WTC11 (cell line): ENCODE measurements around the gene PKMYT1. TPM values are rescaled to one million over a fixed set of nuclear protein-coding genes. Genes with fewer than 3 reads are reported as not detected.
A peak's percentile ranks its signal among the peaks of the same experiment; 100 is the strongest.

Experiments
- ATF6 ChIP-seq: sonication (generic); formaldehyde crosslinking; IDR thresholded peaks from 2 replicates; pipeline ENCODE4 v1.8.1; 2023; ENCODE audit warnings: mild to moderate bottlenecking, missing genetic modification reagents
- CREM ChIP-seq: sonication (generic); formaldehyde crosslinking; IDR thresholded peaks from 2 replicates; pipeline ENCODE4 v1.8.1; 2022; ENCODE audit warnings: mild to moderate bottlenecking, missing genetic modification reagents, moderate library complexity
- GABPB1 ChIP-seq: sonication (generic); formaldehyde crosslinking; IDR thresholded peaks from 2 replicates; pipeline ENCODE4 v1.8.1; 2023; ENCODE audit warnings: mild to moderate bottlenecking, missing genetic modification reagents
- MYBL2 ChIP-seq: sonication (generic); formaldehyde crosslinking; IDR thresholded peaks from 2 replicates; pipeline ENCODE4 v1.8.1; 2023; ENCODE audit warnings: mild to moderate bottlenecking, moderate library complexity, missing genetic modification reagents
- NFE2L1 ChIP-seq: sonication (generic); formaldehyde crosslinking; IDR thresholded peaks from 2 replicates; pipeline ENCODE4 v1.8.1; 2023; ENCODE audit warnings: missing genetic modification reagents
- NR2C2 ChIP-seq: sonication (generic); formaldehyde crosslinking; IDR thresholded peaks from 2 replicates; pipeline ENCODE4 v1.8.0; 2022; ENCODE audit warnings: mild to moderate bottlenecking, missing genetic modification reagents
- PRDM15 ChIP-seq: sonication (generic); formaldehyde crosslinking; IDR thresholded peaks from 2 replicates; pipeline ENCODE4 v1.8.0; 2022; ENCODE audit warnings: missing genetic modification reagents
- PRRX2 ChIP-seq: fragments of 250-450 bp; sonication (Bioruptor Pico); IDR thresholded peaks from 2 replicates; pipeline ENCODE4 v1.8.0; 2021; ENCODE audit warnings: mild to moderate bottlenecking
- RELA ChIP-seq: sonication (generic); formaldehyde crosslinking; IDR thresholded peaks from 2 replicates; pipeline ENCODE4 v1.8.1; 2022; ENCODE audit warnings: missing genetic modification reagents, mild to moderate bottlenecking, borderline replicate concordance
- TCF7 ChIP-seq: sonication (generic); formaldehyde crosslinking; IDR thresholded peaks from 2 replicates; pipeline ENCODE4 v1.8.0; 2022; ENCODE audit warnings: mild to moderate bottlenecking, low read depth, missing genetic modification reagents, moderate library complexity
- TEAD4 ChIP-seq: sonication (generic); formaldehyde crosslinking; IDR thresholded peaks from 2 replicates; pipeline ENCODE4 v1.8.0; 2022; ENCODE audit warnings: mild to moderate bottlenecking, missing genetic modification reagents
- TP53 ChIP-seq: sonication (generic); formaldehyde crosslinking; IDR thresholded peaks from 2 replicates; pipeline ENCODE4 v1.8.1; 2023; ENCODE audit warnings: mild to moderate bottlenecking, missing genetic modification reagents
- USF1 ChIP-seq: sonication (generic); formaldehyde crosslinking; IDR thresholded peaks from 2 replicates; pipeline ENCODE4 v1.8.0; 2022; ENCODE audit warnings: mild to moderate bottlenecking, missing genetic modification reagents
- ZBTB21 ChIP-seq: sonication (generic); formaldehyde crosslinking; IDR thresholded peaks from 2 replicates; pipeline ENCODE4 v1.8.1; 2023; ENCODE audit warnings: mild to moderate bottlenecking, missing genetic modification reagents, borderline replicate concordance
- ZNF138 ChIP-seq: sonication (generic); formaldehyde crosslinking; conservative IDR thresholded peaks from 2 replicates; pipeline ENCODE4 v1.8.1; 2022; ENCODE audit warnings: mild to moderate bottlenecking, moderate library complexity, missing genetic modification reagents
- ZNF219 ChIP-seq: sonication (generic); formaldehyde crosslinking; IDR thresholded peaks from 2 replicates; pipeline ENCODE4 v1.8.0; 2023; ENCODE audit warnings: missing genetic modification reagents, mild to moderate bottlenecking, borderline replicate concordance
- ZNF281 ChIP-seq: sonication (generic); formaldehyde crosslinking; IDR thresholded peaks from 2 replicates; pipeline ENCODE4 v1.8.0; 2023; ENCODE audit warnings: mild to moderate bottlenecking, missing genetic modification reagents
- ZNF396 ChIP-seq: fragments of 250-450 bp; sonication (Bioruptor Pico); IDR thresholded peaks from 2 replicates; pipeline ENCODE4 v1.8.0; 2021; ENCODE audit warnings: mild to moderate bottlenecking, moderate library complexity, borderline replicate concordance
- ZNF425 ChIP-seq: fragments of 250-450 bp; sonication (Bioruptor Pico); conservative IDR thresholded peaks from 2 replicates; pipeline ENCODE4 v1.9.0; 2021; ENCODE audit warnings: mild to moderate bottlenecking
- total RNA-seq: library from RNA; stranded (reverse); gene quantifications from 3 replicates; pipeline ENCODE4 v1.2.3, GENCODE V29; 2021
- TF ChIP-seq, protein P1 (sequence below): sonication (generic); formaldehyde crosslinking; IDR thresholded peaks from 2 replicates; pipeline ENCODE4 v1.8.0; 2023; ENCODE audit warnings: missing genetic modification reagents, mild to moderate bottlenecking, borderline replicate concordance
- TF ChIP-seq, protein P2 (sequence below): sonication (generic); formaldehyde crosslinking; IDR thresholded peaks from 2 replicates; pipeline ENCODE4 v1.8.0; 2022; ENCODE audit warnings: mild to moderate bottlenecking, missing genetic modification reagents

PKMYT1 gene
- total RNA-seq, 1 experiment from 2014 or later = 120 TPM

- TF ChIP-seq ZNF425 (CRISPR knock-in tag) (peak; percentile 69), TCF7 (CRISPR knock-in tag) (no peak), ZNF219 (CRISPR knock-in tag) (no peak), ZNF138 (CRISPR knock-in tag) (no peak), PRDM15 (CRISPR knock-in tag) (no peak), CREM (CRISPR knock-in tag) (no peak), ZNF396 (no peak), TEAD4 (0 out of 2 replicates have a peak, but pooled peaks have one; percentile 22), RELA (CRISPR knock-in tag) (no peak), GABPB1 (no peak), NR2C2 (CRISPR knock-in tag) (no peak), MYBL2 (CRISPR knock-in tag) (no peak), ZBTB21 (CRISPR knock-in tag) (no peak), USF1 (CRISPR knock-in tag) (no peak; the same call in 1 of the 2 replicates), NFE2L1 (CRISPR knock-in tag) (no peak), PRRX2 (no peak; the same call in 1 of the 2 replicates), ATF6 (no peak), ZNF281 (no peak), TP53 (CRISPR knock-in tag) (no peak)
- TF ChIP-seq, protein P1, sequence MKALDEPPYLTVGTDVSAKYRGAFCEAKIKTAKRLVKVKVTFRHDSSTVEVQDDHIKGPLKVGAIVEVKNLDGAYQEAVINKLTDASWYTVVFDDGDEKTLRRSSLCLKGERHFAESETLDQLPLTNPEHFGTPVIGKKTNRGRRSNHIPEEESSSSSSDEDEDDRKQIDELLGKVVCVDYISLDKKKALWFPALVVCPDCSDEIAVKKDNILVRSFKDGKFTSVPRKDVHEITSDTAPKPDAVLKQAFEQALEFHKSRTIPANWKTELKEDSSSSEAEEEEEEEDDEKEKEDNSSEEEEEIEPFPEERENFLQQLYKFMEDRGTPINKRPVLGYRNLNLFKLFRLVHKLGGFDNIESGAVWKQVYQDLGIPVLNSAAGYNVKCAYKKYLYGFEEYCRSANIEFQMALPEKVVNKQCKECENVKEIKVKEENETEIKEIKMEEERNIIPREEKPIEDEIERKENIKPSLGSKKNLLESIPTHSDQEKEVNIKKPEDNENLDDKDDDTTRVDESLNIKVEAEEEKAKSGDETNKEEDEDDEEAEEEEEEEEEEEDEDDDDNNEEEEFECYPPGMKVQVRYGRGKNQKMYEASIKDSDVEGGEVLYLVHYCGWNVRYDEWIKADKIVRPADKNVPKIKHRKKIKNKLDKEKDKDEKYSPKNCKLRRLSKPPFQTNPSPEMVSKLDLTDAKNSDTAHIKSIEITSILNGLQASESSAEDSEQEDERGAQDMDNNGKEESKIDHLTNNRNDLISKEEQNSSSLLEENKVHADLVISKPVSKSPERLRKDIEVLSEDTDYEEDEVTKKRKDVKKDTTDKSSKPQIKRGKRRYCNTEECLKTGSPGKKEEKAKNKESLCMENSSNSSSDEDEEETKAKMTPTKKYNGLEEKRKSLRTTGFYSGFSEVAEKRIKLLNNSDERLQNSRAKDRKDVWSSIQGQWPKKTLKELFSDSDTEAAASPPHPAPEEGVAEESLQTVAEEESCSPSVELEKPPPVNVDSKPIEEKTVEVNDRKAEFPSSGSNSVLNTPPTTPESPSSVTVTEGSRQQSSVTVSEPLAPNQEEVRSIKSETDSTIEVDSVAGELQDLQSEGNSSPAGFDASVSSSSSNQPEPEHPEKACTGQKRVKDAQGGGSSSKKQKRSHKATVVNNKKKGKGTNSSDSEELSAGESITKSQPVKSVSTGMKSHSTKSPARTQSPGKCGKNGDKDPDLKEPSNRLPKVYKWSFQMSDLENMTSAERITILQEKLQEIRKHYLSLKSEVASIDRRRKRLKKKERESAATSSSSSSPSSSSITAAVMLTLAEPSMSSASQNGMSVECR (CRISPR knock-in tag) = 0 out of 2 replicates have a peak, but pooled peaks have one; percentile 23
- TF ChIP-seq, protein P2, sequence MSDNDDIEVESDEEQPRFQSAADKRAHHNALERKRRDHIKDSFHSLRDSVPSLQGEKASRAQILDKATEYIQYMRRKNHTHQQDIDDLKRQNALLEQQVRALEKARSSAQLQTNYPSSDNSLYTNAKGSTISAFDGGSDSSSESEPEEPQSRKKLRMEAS (CRISPR knock-in tag) = peak; percentile 27; the same call in 1 of the 2 replicates
Observed at GRCh38 chr16:3013998-3014690, 33.9 kb upstream of the PKMYT1 start (continued).
